Measurements from ENCODE around the gene LRRC47. TPM values are rescaled to one million over a fixed set of nuclear protein-coding genes. Genes with fewer than 3 reads are reported as not detected.

The LRRC47 gene
- total RNA-seq, 1 experiment from 2014 or later, result 65.1 TPM

DNA sequence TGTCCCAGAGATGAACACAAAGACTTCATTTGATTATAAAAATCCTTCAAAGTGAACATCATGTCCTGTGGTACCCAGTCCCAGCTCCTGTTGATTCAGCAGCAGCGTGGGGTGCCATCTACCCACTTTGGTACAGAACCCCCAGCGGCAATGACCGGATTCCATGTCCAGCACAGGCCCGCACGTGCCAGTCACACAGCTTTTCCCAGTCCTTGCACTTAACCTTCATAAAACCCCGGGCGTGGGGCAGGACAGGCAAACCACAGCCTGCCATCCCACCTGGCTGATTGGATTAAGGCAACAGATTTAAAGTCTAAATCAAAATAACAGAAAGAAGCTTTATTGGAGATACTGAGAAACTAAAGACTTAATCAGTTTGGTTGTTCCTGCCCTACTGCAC is 45.2 kb upstream of the LRRC47 start:
- no peak overlapping the region for H3K56ac ChIP-seq (ENCODE audit: insufficient read length, low read depth, low read length)
- no peak overlapping the region for H3K4me3 Mint-ChIP-seq
- H3K9ac ChIP-seq (ENCODE audit: extremely low read depth, insufficient read length, low read length), result no peak overlapping the region
- WGBS (ENCODE audit: extremely low coverage, insufficient read length, low lambda C conversion rate), result no CpG with 5 or more reads among the region's 7 CpGs
- H2AK5ac ChIP-seq (ENCODE audit: insufficient read length, low read length), result no peak overlapping the region
- no peak overlapping the region for H3K23ac ChIP-seq (ENCODE audit: insufficient read length, low read depth, low read length)
- H3K79me2 ChIP-seq (ENCODE audit: insufficient read depth, low read length), result no peaks in the 10 kb centered on the region
- no peak overlapping the region for H4K91ac ChIP-seq (ENCODE audit: insufficient read length, low read depth, low read length)
- TF ChIP-seq, protein P1, sequence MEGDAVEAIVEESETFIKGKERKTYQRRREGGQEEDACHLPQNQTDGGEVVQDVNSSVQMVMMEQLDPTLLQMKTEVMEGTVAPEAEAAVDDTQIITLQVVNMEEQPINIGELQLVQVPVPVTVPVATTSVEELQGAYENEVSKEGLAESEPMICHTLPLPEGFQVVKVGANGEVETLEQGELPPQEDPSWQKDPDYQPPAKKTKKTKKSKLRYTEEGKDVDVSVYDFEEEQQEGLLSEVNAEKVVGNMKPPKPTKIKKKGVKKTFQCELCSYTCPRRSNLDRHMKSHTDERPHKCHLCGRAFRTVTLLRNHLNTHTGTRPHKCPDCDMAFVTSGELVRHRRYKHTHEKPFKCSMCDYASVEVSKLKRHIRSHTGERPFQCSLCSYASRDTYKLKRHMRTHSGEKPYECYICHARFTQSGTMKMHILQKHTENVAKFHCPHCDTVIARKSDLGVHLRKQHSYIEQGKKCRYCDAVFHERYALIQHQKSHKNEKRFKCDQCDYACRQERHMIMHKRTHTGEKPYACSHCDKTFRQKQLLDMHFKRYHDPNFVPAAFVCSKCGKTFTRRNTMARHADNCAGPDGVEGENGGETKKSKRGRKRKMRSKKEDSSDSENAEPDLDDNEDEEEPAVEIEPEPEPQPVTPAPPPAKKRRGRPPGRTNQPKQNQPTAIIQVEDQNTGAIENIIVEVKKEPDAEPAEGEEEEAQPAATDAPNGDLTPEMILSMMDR (conservative IDR thresholded peaks at IDR 0.05), result no peak
- H2AFZ ChIP-seq (ENCODE audit: low read length), result no peak overlapping the region
- H3K14ac ChIP-seq (ENCODE audit: insufficient read depth, low read length), result no peak overlapping the region
- no peak overlapping the region for H2BK20ac ChIP-seq (ENCODE audit: low read depth, low read length, poor library complexity, severe bottlenecking)
- peaks cover 4 to 5% of the 10 kb centered on the region in 2 experiments; a peak in 4 of 5 replicates for H3K9me3 Mint-ChIP-seq
- H3K27ac Mint-ChIP-seq, result no peak overlapping the region
- no peaks in the 10 kb centered on the region for H3K4me1 Mint-ChIP-seq
- no peak overlapping the region for H3K27ac ChIP-seq (ENCODE audit: insufficient read length, low read depth, low read length)
- H3K4ac ChIP-seq (ENCODE audit: low read depth, low read length), result no peak overlapping the region
- peaks cover 34 to 61% (median 40%) of the 10 kb centered on the region in 3 experiments for H3K36me3 Mint-ChIP-seq (ENCODE audit: insufficient read depth in 1 of 3, low read depth in 3 of 3)
- H4K20me1 ChIP-seq (ENCODE audit: control insufficient read depth, insufficient read depth, insufficient read length), result no peaks in the 10 kb centered on the region
- H4K5ac ChIP-seq (ENCODE audit: insufficient read length, low read depth, low read length), result no peak overlapping the region
- no peaks in the 10 kb centered on the region for H3K4me1 ChIP-seq (ENCODE audit: insufficient read depth, low read length)
- H3K27me3 ChIP-seq (ENCODE audit: insufficient read depth, low read length), result no peaks in the 10 kb centered on the region
- H2BK12ac ChIP-seq (ENCODE audit: insufficient read length, low read depth, low read length), result no peak overlapping the region
- no peak for DNase-seq
- H3K18ac ChIP-seq (ENCODE audit: insufficient read length, low read depth, low read length), result no peak overlapping the region
- H3K9me3 ChIP-seq (ENCODE audit: control insufficient read depth, low read depth, low read length), result no peaks in the 10 kb centered on the region
- no peaks in the 10 kb centered on the region for H3K23me2 ChIP-seq (ENCODE audit: insufficient read length, low read depth, low read length, poor library complexity, severe bottlenecking)
- H2BK5ac ChIP-seq (ENCODE audit: insufficient read length, low read length), result no peak overlapping the region
- no peaks in the 10 kb centered on the region for H3K79me1 ChIP-seq (ENCODE audit: insufficient read depth, low read depth, low read length, poor library complexity, severe bottlenecking)
- H3K27me3 Mint-ChIP-seq (ENCODE audit: low read depth), result no peaks in the 10 kb centered on the region
- no peak overlapping the region for H2BK120ac ChIP-seq (ENCODE audit: low read depth, low read length, poor library complexity, severe bottlenecking)
- no peak overlapping the region for H4K8ac ChIP-seq (replicated peaks; ENCODE audit: insufficient read length, low read depth, low read length)
- no peak overlapping the region for H3T11ph ChIP-seq (ENCODE audit: low read length)
- H3K4me2 ChIP-seq (ENCODE audit: insufficient read depth, insufficient read length, low read length), result no peak overlapping the region
- no peak overlapping the region for H2BK15ac ChIP-seq (ENCODE audit: low read depth, low read length)
